Neural cell (in vitro differentiated cells): Measurements from ENCODE around the gene ADH1C. TPM values are rescaled to one million over a fixed set of nuclear protein-coding genes. Genes with fewer than 3 reads are reported as not detected.
"Not testable (repeated sequence)": the region's sequence is repeated elsewhere in the genome, so short reads cannot be mapped to it uniquely, and the experiment has no call there.

Experiments
- H2AFZ ChIP-seq: fragments of 200-600, 300-800 bp; sonication (generic), shearing (Covaris generic); 2 replicates; pipeline ENCODE4 v1.6.0; 2014; ENCODE audit warnings: low read depth, mild to moderate bottlenecking, antibody characterized with exemption, low read length, moderate library complexity
- H3F3A ChIP-seq: fragments of 200-600 bp; shearing (Covaris generic); 2 replicates; pipeline ENCODE4 v1.6.1; 2016; ENCODE audit warnings: mild to moderate bottlenecking, moderate library complexity, mixed read lengths, antibody characterized with exemption, low read length; ENCODE audit not compliant: insufficient read depth, poor library complexity, severe bottlenecking
- H3K27ac ChIP-seq: fragments of 200-600, 300-800 bp; sonication (generic), shearing (Covaris generic); 2 replicates; pipeline ENCODE4 v1.5.1; 2014; ENCODE audit warnings: mild to moderate bottlenecking, low read length, moderate library complexity
- H3K27me3 ChIP-seq: fragments of 300-800, 200-600 bp; sonication (generic), shearing (Covaris generic); 2 replicates; pipeline ENCODE4 v1.6.0; 2014; ENCODE audit warnings: mild to moderate bottlenecking, low read depth, low read length, moderate library complexity; ENCODE audit not compliant: insufficient read depth
- H3K36me3 ChIP-seq: fragments of 300-800, 200-600 bp; sonication (generic), shearing (Covaris generic); 2 replicates; pipeline ENCODE4 v1.5.1; 2014; ENCODE audit warnings: mild to moderate bottlenecking, antibody characterized with exemption, low read length, moderate library complexity; ENCODE audit not compliant: insufficient read depth
- H3K4me2 ChIP-seq: fragments of 300-800, 200-600 bp; sonication (generic), shearing (Covaris generic); 2 replicates; pipeline ENCODE4 v1.6.0; 2014; ENCODE audit warnings: mild to moderate bottlenecking, low read length
- H3K4me3 ChIP-seq: fragments of 300-800, 200-600 bp; sonication (generic), shearing (Covaris generic); 2 replicates; pipeline ENCODE4 v1.5.1; 2014; ENCODE audit warnings: mild to moderate bottlenecking, low read length, moderate library complexity
- H3K79me2 ChIP-seq: fragments of 200-600 bp; shearing (Covaris generic); replicated peaks from 2 replicates; pipeline ENCODE4 v1.6.0; 2014; ENCODE audit warnings: mild to moderate bottlenecking, low read length, moderate library complexity; ENCODE audit not compliant: insufficient read depth
- H3K9ac ChIP-seq: fragments of 300-800, 200-600 bp; sonication (generic), shearing (Covaris generic); 2 replicates; pipeline ENCODE4 v1.6.1; 2016; ENCODE audit warnings: mild to moderate bottlenecking, low read length, mixed read lengths
- H3K9me2 ChIP-seq: fragments of 200-600 bp; shearing (Covaris generic); 2 replicates; pipeline ENCODE4 v1.6.1; 2016; ENCODE audit warnings: mild to moderate bottlenecking, low read length, mixed read lengths; ENCODE audit not compliant: insufficient read depth
- H3K9me3 ChIP-seq: fragments of 200-600, 300-800 bp; sonication (generic), shearing (Covaris generic); 2 replicates; pipeline ENCODE4 v1.6.1; 2016; ENCODE audit warnings: mild to moderate bottlenecking, mixed run types, low read length, moderate library complexity, mixed read lengths
- H4K20me1 ChIP-seq: fragments of 200-600 bp; shearing (Covaris generic); 2 replicates; pipeline ENCODE4 v1.6.1; 2016; ENCODE audit warnings: mild to moderate bottlenecking, mixed run types; ENCODE audit not compliant: insufficient read depth
- EP300 ChIP-seq: fragments of 450-650 bp; conservative IDR thresholded peaks from 2 replicates; pipeline ENCODE4 v1.6.1; 2014; ENCODE audit warnings: antibody characterized with exemption, mild to moderate bottlenecking, moderate library complexity; ENCODE audit not compliant: poor library complexity, severe bottlenecking
- EZH2 ChIP-seq: fragments of 200-600, 300-800 bp; shearing (Covaris generic), sonication (generic); IDR thresholded peaks from 2 replicates; pipeline ENCODE4 v1.6.1; 2014; ENCODE audit warnings: antibody characterized with exemption, low read length, borderline replicate concordance, mild to moderate bottlenecking; ENCODE audit not compliant: insufficient read depth, poor library complexity, severe bottlenecking
- MXI1 ChIP-seq: fragments of 450-650 bp; conservative IDR thresholded peaks from 2 replicates; pipeline ENCODE4 v1.6.1; 2014; ENCODE audit warnings: antibody characterized with exemption, mild to moderate bottlenecking; ENCODE audit not compliant: poor library complexity, severe bottlenecking
- POLR2AphosphoS5 ChIP-seq: IDR thresholded peaks from 2 replicates; pipeline ENCODE4 v1.6.1; 2012
- RAD21 ChIP-seq: fragments of 450-650 bp; conservative IDR thresholded peaks from 2 replicates; pipeline ENCODE4 v1.6.1; 2014; ENCODE audit warnings: antibody characterized with exemption, mild to moderate bottlenecking, moderate library complexity
- SMC3 ChIP-seq: fragments of 450-650 bp; conservative IDR thresholded peaks from 2 replicates; pipeline ENCODE4 v1.6.1; 2014; ENCODE audit warnings: antibody characterized with exemption, mild to moderate bottlenecking, moderate library complexity; ENCODE audit not compliant: poor library complexity
- TAF1 ChIP-seq: IDR thresholded peaks from 2 replicates; pipeline ENCODE4 v1.6.1; 2012; ENCODE audit warnings: low read depth
- polyA plus RNA-seq: library from polyadenylated mRNA; depleted of rRNA; stranded (reverse); fragments of >200 nt; gene quantifications from 2 replicates; pipeline ENCODE4 v1.2.3, GENCODE V29; 2014
- TF ChIP-seq, protein P1 (sequence below): fragments of 450-650 bp; IDR thresholded peaks from 2 replicates; pipeline ENCODE4 v1.5.1; 2014; ENCODE audit warnings: antibody characterized with exemption, mild to moderate bottlenecking, moderate library complexity; ENCODE audit not compliant: poor library complexity, severe bottlenecking
- TF ChIP-seq, protein P2 (sequence below): IDR thresholded peaks from 2 replicates; pipeline ENCODE4 v1.6.1; 2012; ENCODE audit warnings: borderline replicate concordance

The ADH1C gene
- polyA plus RNA-seq, 1 donor from 2014 or later = not detected

DNA sequence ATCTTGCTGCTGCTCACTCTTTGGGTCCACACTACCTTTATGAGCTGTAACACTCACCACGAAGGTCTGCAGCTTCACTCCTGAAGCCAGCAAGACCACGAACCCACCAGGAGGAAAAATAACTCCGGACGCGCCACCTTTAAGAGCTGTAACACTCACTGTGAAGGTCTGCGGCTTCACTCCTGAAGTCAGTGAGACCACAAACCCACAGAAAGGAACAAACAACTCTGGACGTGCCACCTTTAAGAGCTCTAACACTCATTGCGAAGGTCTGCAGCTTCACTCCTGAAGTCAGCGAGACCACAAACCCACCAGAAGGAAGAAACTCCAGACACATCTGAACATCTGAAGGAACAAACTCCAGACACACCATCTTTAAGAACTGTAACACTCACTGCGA, 3.6 kb upstream of the ADH1C start:
- not testable (repeated sequence) for H2AFZ ChIP-seq, H3K4me3 ChIP-seq, H3K36me3 ChIP-seq, H3K9ac ChIP-seq, H3K9me3 ChIP-seq, H3K27me3 ChIP-seq, H3K27ac ChIP-seq, H4K20me1 ChIP-seq, H3K9me2 ChIP-seq, H3K4me2 ChIP-seq, H3F3A ChIP-seq, H3K79me2 ChIP-seq

DNA sequence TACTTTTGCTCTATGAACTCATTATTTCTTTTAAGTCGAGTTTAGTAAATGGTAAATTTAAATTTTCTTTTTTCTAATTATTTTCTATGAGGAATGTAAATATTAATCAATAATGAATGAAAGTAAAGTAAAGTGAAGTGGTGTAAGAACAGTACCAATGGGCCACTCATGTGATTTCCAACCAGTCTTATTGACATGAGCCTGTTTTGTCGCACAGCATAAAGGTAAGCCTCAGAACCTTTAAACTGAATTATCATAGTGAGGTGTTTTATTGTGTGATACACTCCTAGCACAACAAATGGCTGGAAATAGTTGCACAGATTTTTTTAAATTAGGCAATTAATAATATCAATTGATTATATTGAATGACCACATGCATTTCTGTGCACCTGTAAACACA, 1.1 kb downstream of the ADH1C start:
- no peaks in the 10 kb centered on the region for H4K20me1 ChIP-seq
- H3F3A ChIP-seq = no peaks in the 10 kb centered on the region
- TF ChIP-seq, protein P1, sequence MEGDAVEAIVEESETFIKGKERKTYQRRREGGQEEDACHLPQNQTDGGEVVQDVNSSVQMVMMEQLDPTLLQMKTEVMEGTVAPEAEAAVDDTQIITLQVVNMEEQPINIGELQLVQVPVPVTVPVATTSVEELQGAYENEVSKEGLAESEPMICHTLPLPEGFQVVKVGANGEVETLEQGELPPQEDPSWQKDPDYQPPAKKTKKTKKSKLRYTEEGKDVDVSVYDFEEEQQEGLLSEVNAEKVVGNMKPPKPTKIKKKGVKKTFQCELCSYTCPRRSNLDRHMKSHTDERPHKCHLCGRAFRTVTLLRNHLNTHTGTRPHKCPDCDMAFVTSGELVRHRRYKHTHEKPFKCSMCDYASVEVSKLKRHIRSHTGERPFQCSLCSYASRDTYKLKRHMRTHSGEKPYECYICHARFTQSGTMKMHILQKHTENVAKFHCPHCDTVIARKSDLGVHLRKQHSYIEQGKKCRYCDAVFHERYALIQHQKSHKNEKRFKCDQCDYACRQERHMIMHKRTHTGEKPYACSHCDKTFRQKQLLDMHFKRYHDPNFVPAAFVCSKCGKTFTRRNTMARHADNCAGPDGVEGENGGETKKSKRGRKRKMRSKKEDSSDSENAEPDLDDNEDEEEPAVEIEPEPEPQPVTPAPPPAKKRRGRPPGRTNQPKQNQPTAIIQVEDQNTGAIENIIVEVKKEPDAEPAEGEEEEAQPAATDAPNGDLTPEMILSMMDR = no peak
- TF ChIP-seq EZH2 (no peak), MXI1 (no peak), SMC3 (no peak), EP300 (no peak), POLR2AphosphoS5 (no peak), RAD21 (no peak), TAF1 (no peak)
- TF ChIP-seq, protein P2, sequence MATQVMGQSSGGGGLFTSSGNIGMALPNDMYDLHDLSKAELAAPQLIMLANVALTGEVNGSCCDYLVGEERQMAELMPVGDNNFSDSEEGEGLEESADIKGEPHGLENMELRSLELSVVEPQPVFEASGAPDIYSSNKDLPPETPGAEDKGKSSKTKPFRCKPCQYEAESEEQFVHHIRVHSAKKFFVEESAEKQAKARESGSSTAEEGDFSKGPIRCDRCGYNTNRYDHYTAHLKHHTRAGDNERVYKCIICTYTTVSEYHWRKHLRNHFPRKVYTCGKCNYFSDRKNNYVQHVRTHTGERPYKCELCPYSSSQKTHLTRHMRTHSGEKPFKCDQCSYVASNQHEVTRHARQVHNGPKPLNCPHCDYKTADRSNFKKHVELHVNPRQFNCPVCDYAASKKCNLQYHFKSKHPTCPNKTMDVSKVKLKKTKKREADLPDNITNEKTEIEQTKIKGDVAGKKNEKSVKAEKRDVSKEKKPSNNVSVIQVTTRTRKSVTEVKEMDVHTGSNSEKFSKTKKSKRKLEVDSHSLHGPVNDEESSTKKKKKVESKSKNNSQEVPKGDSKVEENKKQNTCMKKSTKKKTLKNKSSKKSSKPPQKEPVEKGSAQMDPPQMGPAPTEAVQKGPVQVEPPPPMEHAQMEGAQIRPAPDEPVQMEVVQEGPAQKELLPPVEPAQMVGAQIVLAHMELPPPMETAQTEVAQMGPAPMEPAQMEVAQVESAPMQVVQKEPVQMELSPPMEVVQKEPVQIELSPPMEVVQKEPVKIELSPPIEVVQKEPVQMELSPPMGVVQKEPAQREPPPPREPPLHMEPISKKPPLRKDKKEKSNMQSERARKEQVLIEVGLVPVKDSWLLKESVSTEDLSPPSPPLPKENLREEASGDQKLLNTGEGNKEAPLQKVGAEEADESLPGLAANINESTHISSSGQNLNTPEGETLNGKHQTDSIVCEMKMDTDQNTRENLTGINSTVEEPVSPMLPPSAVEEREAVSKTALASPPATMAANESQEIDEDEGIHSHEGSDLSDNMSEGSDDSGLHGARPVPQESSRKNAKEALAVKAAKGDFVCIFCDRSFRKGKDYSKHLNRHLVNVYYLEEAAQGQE = no peak
- H3K27me3 ChIP-seq = no peaks in the 10 kb centered on the region
- no peak overlapping the region for H3K9ac ChIP-seq
- H2AFZ ChIP-seq = no peak overlapping the region
- no peak overlapping the region for H3K4me3 ChIP-seq
- H3K9me3 ChIP-seq = no peaks in the 10 kb centered on the region
- H3K79me2 ChIP-seq = no peaks in the 10 kb centered on the region
- no peaks in the 10 kb centered on the region for H3K36me3 ChIP-seq
- no peak overlapping the region for H3K4me2 ChIP-seq
- H3K27ac ChIP-seq = no peak overlapping the region
- no peaks in the 10 kb centered on the region for H3K9me2 ChIP-seq

DNA sequence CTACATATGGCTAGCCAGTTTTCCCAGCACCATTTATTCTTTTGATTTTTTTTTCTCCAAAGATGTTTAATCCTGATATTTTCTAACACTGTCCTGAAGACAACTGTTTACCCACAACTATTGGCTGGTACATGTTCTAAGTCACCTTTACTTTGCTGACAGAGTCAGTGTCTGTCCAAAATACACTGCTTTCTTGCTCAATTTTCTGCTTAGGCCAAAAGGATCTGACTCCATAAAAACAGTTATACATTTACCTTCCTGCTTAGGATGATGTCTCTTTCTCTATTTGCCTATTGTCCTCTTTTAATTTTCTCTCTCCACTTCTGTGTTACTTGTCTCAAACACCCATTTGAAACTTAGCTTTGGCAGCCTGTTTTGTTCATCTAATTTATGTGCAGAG, 3.2 kb downstream of the ADH1C start:
- Histone ChIP-seq H3K27me3 (no peaks in the 10 kb centered on the region), H4K20me1 (no peaks in the 10 kb centered on the region), H2AFZ (no peak overlapping the region), H3K4me2 (no peak overlapping the region), H3K9me2 (no peaks in the 10 kb centered on the region), H3K27ac (no peak overlapping the region), H3K9ac (no peak overlapping the region), H3K4me3 (no peak overlapping the region), H3K36me3 (no peaks in the 10 kb centered on the region), H3K9me3 (no peaks in the 10 kb centered on the region), H3F3A (no peaks in the 10 kb centered on the region), H3K79me2 (no peaks in the 10 kb centered on the region)
- TF ChIP-seq MXI1 = no peak
- TF ChIP-seq EP300 = no peak
- no peak for TF ChIP-seq POLR2AphosphoS5
- TF ChIP-seq, protein P2 = no peak
- no peak for TF ChIP-seq RAD21
- TF ChIP-seq, protein P1 = no peak
- TF ChIP-seq SMC3 = no peak
- TF ChIP-seq TAF1 = no peak
- TF ChIP-seq EZH2 = no peak
